NOMO-1 (cell line): ENCODE measurements around the gene LACRT.
"Not testable (repeated sequence)": the region's sequence is repeated elsewhere in the genome, so short reads cannot be mapped to it uniquely, and the experiment has no call there.

Experiments used
- DNase-seq, 2 experiments: peaks; one replicate each; lab custom pipeline; 2025; ENCODE audit not compliant: unreplicated experiment in 2 of 2; lab: John Stamatoyannopoulos, UW

The LACRT gene

GRCh38 chr12:54634795-54635194, at the start of gene LACRT:
LACRT (minus strand) TSS chr12:54634895; CDS start chr12:54634841, 54 bp downstream.
- no peak for DNase-seq

GRCh38 chr12:54683398-54683797, 48.7 kb upstream of the LACRT start:
- DNase-seq, result no peak

GRCh38 chr12:54682674-54683073, 48.0 kb upstream of the LACRT start:
- no peak for DNase-seq

GRCh38 chr12:54680374-54680773, 45.7 kb upstream of the LACRT start:
- DNase-seq, result peak in 1 of 2 experiments; percentile 6

- no peak for DNase-seq
Measured at GRCh38 chr12:54678131-54678530, 43.4 kb upstream of the LACRT start.

- no peak for DNase-seq
Measured at GRCh38 chr12:54667945-54668344, 33.2 kb upstream of the LACRT start.

- no peak for DNase-seq
Measured at GRCh38 chr12:54666008-54666407, 31.3 kb upstream of the LACRT start.

GRCh38 chr12:54665022-54665635, 30.4 kb upstream of the LACRT start:
- DNase-seq, result not testable (repeated sequence)

GRCh38 chr12:54663603-54664002, 28.9 kb upstream of the LACRT start:
- DNase-seq, result no peak

GRCh38 chr12:54662026-54662425, 27.3 kb upstream of the LACRT start:
- DNase-seq, result peak; percentile 5 to 63

GRCh38 chr12:54661048-54661447, 26.4 kb upstream of the LACRT start:
- DNase-seq, result peak; percentile 20 to 81

- no peak for DNase-seq
Measured at GRCh38 chr12:54660320-54660962, 25.7 kb upstream of the LACRT start.

- DNase-seq, result peak; percentile 40 to 48
Measured at GRCh38 chr12:54658306-54659264, 23.9 kb upstream of the LACRT start.

GRCh38 chr12:54657105-54657607, 22.5 kb upstream of the LACRT start:
- DNase-seq, result no peak

- no peak for DNase-seq
Measured at GRCh38 chr12:54654926-54655325, 20.2 kb upstream of the LACRT start.

GRCh38 chr12:54653025-54653424, 18.3 kb upstream of the LACRT start:
- no peak for DNase-seq

GRCh38 chr12:54650889-54651288, 16.2 kb upstream of the LACRT start:
- DNase-seq, result no peak

GRCh38 chr12:54650409-54650808, 15.7 kb upstream of the LACRT start:
- no peak for DNase-seq

GRCh38 chr12:54649825-54650224, 15.1 kb upstream of the LACRT start:
- DNase-seq, result no peak

- DNase-seq, result no peak
Measured at GRCh38 chr12:54648265-54648664, 13.6 kb upstream of the LACRT start, which contains the start of gene DCD. DCD (minus strand) TSS chr12:54648365; CDS start chr12:54648303, 62 bp downstream.

- DNase-seq, result peak; percentile 58 to 83
Measured at GRCh38 chr12:54641554-54641953, 6.9 kb upstream of the LACRT start.
